22Rv1 (cell line): Measurements from ENCODE around the gene SLC23A2.

Source experiments
- H3K27ac ChIP-seq: fragments of 450-650 bp; 2 replicates; pipeline ENCODE4 v1.5.1; 2017
- CTCF ChIP-seq: fragments of 450-650 bp; IDR thresholded peaks from 2 replicates; pipeline ENCODE4 v1.5.1; 2017; ENCODE audit warnings: mild to moderate bottlenecking
- ZFX ChIP-seq: fragments of 450-650 bp; IDR thresholded peaks from 2 replicates; pipeline ENCODE4 v1.6.1; 2017; ENCODE audit warnings: antibody characterized with exemption, borderline replicate concordance

The SLC23A2 gene

GRCh38 chr20:4837760-4838159, 163.6 kb downstream of the SLC23A2 start:
- TF ChIP-seq CTCF (no peak), ZFX (no peak)
- no peak overlapping the region for H3K27ac ChIP-seq

- TF ChIP-seq CTCF (no peak), ZFX (no peak)
- no peak overlapping the region for H3K27ac ChIP-seq
These were observed 164.4 kb downstream of the SLC23A2 start for GRCh38 chr20:4836935-4837334.

GRCh38 chr20:4836473-4836872, 164.8 kb downstream of the SLC23A2 start:
- TF ChIP-seq CTCF (no peak), ZFX (no peak)
- no peak overlapping the region for H3K27ac ChIP-seq

- H3K27ac ChIP-seq, result no peak overlapping the region
- TF ChIP-seq CTCF (no peak), ZFX (no peak)
These were observed 165.8 kb downstream of the SLC23A2 start for GRCh38 chr20:4835244-4836177.

- TF ChIP-seq CTCF, result no peak
- no peak for TF ChIP-seq ZFX
- no peak overlapping the region for H3K27ac ChIP-seq
These were observed 168.1 kb downstream of the SLC23A2 start for GRCh38 chr20:4833074-4833728.

GRCh38 chr20:4832469-4832868, 168.8 kb downstream of the SLC23A2 start:
- no peak overlapping the region for H3K27ac ChIP-seq
- TF ChIP-seq CTCF, result no peak
- no peak for TF ChIP-seq ZFX

- H3K27ac ChIP-seq, result no peak overlapping the region
- TF ChIP-seq CTCF (no peak), ZFX (no peak)
These were observed 170.6 kb downstream of the SLC23A2 start for GRCh38 chr20:4830696-4831095.
